B cell (primary cell): Measurements from ENCODE around the gene ASTN2. TPM values are rescaled to one million over a fixed set of nuclear protein-coding genes. Genes with fewer than 3 reads are reported as not detected.

Experiments used
- ATAC-seq: fragments of 200-7000 bp; cut with Tn5 transposase; one replicate; pipeline ENCODE4 v1.10.0; 2021; ENCODE audit warnings: low read depth, mild to moderate bottlenecking, moderate number of reproducible peaks, moderate library complexity
- CTCF ChIA-PET: fragments of 350-600 bp; sonication (Branson Sonifier 250); formaldehyde crosslinking; loops from one replicate; lab custom pipeline; 2021; ENCODE audit warnings: antibody characterized with exemption, inconsistent platforms; lab: Charles Lee
- POLR2A ChIA-PET: fragments of 350-600 bp; sonication (Branson Sonifier 250); formaldehyde crosslinking; loops from one replicate; lab custom pipeline; 2021; ENCODE audit warnings: antibody characterized with exemption; lab: Charles Lee
- DNase-seq: peaks from one replicate; pipeline ENCODE4 v3.0.0; 2013
- H2AFZ ChIP-seq: 2 replicates; pipeline ENCODE4 v1.6.1; 2012; ENCODE audit warnings: mild to moderate bottlenecking, low read depth, low read length; ENCODE audit not compliant: insufficient read depth, poor library complexity, severe bottlenecking
- H3K27ac ChIP-seq, 2 donors: 1 replicate in 1 of 2; 2 replicates in 1 of 2; pipeline ENCODE4 v1.5.1; 2012 to 2013; ENCODE audit warnings: low read length in 2 of 2, mild to moderate bottlenecking in 2 of 2, moderate library complexity in 1 of 2
- H3K27me3 ChIP-seq, 4 experiments: fragments of 200-600 bp in 1 of 4; sonication (generic) in 1 of 4; replicated peaks in 1 of 4; 1 replicate in 2 of 4; 2 replicates in 2 of 4; pipeline versions ENCODE4 v1.6.1 to v1.7.0; 2013 to 2016; ENCODE audit warnings: low read length in 3 of 4, mild to moderate bottlenecking in 2 of 4, mixed read lengths in 1 of 4, moderate library complexity in 1 of 4; ENCODE audit not compliant: insufficient read depth in 4 of 4, control insufficient read depth in 3 of 4; ENCODE audit errors: control extremely low read depth in 1 of 4
- H3K36me3 ChIP-seq, 2 experiments: replicated peaks in 1 of 2; 1 replicate in 1 of 2; 2 replicates in 1 of 2; pipeline versions ENCODE4 v1.6.1 to v1.7.1; 2013; ENCODE audit warnings: low read length in 1 of 2; ENCODE audit not compliant: insufficient read depth in 2 of 2, control insufficient read depth in 1 of 2; ENCODE audit errors: control extremely low read depth in 1 of 2, extremely low read depth in 1 of 2
- H3K4me1 ChIP-seq, 2 donors: fragments of 200-600 bp in 1 of 2; sonication (generic) in 1 of 2; 1 replicate in 1 of 2; 2 replicates in 1 of 2; pipeline versions ENCODE4 v1.5.1 to v1.6.1; 2013 to 2017; ENCODE audit warnings: low read length in 2 of 2; ENCODE audit not compliant: control insufficient read depth in 2 of 2, insufficient read depth in 2 of 2
- H3K4me2 ChIP-seq: replicated peaks from 2 replicates; pipeline ENCODE3; 2012; ENCODE audit warnings: mild to moderate bottlenecking, low read depth, low read length; ENCODE audit not compliant: poor library complexity, severe bottlenecking
- H3K4me3 ChIP-seq, 5 experiments: fragments of 200-600 bp in 1 of 5; sonication (generic) in 1 of 5; 1 replicate in 3 of 5; 2 replicates in 2 of 5; pipeline versions ENCODE4 v1.5.1 to v1.7.0; 2011 to 2016; ENCODE audit warnings: low read length in 4 of 5, mild to moderate bottlenecking in 4 of 5, low read depth in 2 of 5, control low read depth in 1 of 5, moderate library complexity in 1 of 5; ENCODE audit not compliant: insufficient read depth in 1 of 5; ENCODE audit errors: control extremely low read depth in 1 of 5, extremely low read depth in 1 of 5
- H3K79me2 ChIP-seq: fragments of 200-600 bp; sonication (generic); one replicate; pipeline ENCODE4 v1.6.0; 2016; ENCODE audit warnings: low read length; ENCODE audit not compliant: control insufficient read depth, insufficient read depth
- H3K9ac ChIP-seq: fragments of 200-600 bp; sonication (generic); 2 replicates; pipeline ENCODE4 v1.6.1; 2017; ENCODE audit warnings: mild to moderate bottlenecking, low read length, moderate library complexity
- H3K9me3 ChIP-seq, 3 donors: one replicate each; pipeline versions ENCODE4 v1.6.1 to v1.7.1; 2013; ENCODE audit warnings: low read length in 2 of 3; ENCODE audit not compliant: control insufficient read depth in 2 of 3, insufficient read depth in 1 of 3; ENCODE audit errors: control extremely low read depth in 1 of 3
- H4K20me1 ChIP-seq: 2 replicates; pipeline ENCODE4 v1.6.0; 2012; ENCODE audit warnings: mild to moderate bottlenecking, low read length; ENCODE audit not compliant: insufficient read depth, control insufficient read depth, poor library complexity, severe bottlenecking
- H3K27ac Mint-ChIP-seq: one replicate; pipeline ENCODE4 v1.8.0; 2021; ENCODE audit warnings: mixed read lengths
- H3K27me3 Mint-ChIP-seq: one replicate; pipeline ENCODE4 v1.8.0; 2021; ENCODE audit warnings: mixed read lengths
- H3K4me1 Mint-ChIP-seq: one replicate; pipeline ENCODE4 v1.8.0; 2021; ENCODE audit warnings: mixed read lengths
- H3K4me3 Mint-ChIP-seq: one replicate; pipeline ENCODE4 v1.8.0; 2021; ENCODE audit warnings: mixed read lengths
- H3K9me3 Mint-ChIP-seq: one replicate; pipeline ENCODE4 v1.8.0; 2022; ENCODE audit warnings: mixed read lengths; ENCODE audit not compliant: insufficient read depth
- CTCF ChIP-seq: fragments of 200-600 bp; IDR thresholded peaks from one replicate; pipeline ENCODE4 v1.8.0; 2022; ENCODE audit warnings: antibody characterized with exemption, mild to moderate bottlenecking
- EZH2 ChIP-seq: IDR thresholded peaks from 2 replicates; pipeline ENCODE4 v1.6.1; 2012; ENCODE audit warnings: borderline replicate concordance, low read depth, mild to moderate bottlenecking, moderate library complexity, low read length; ENCODE audit not compliant: insufficient read depth, poor library complexity, severe bottlenecking
- WGBS: methylation state at CpG from one replicate; pipeline ENCODE4 v1.1.5; 2013; ENCODE audit warnings: missing lambda C conversion rate; ENCODE audit not compliant: insufficient coverage; 5-methylcytosine and 5-hydroxymethylcytosine counted together
- intact Hi-C: fragments of 100-400 bp; cut with micrococcal nuclease; formaldehyde crosslinking; loops from one replicate; pipeline ENCODE4 v1.10.0; 2022
- polyA plus RNA-seq: library from polyadenylated mRNA; depleted of rRNA; stranded (reverse); fragments of >200 nt; gene quantifications from 2 replicates; pipeline ENCODE4 v1.2.3, GENCODE V29; 2012
- total RNA-seq, 2 donors: library from RNA; stranded (reverse); fragments of 120-200 nt in 1 of 2; gene quantifications; 1 replicate in 1 of 2; 2 replicates in 1 of 2; pipeline versions ENCODE4 v1.2.3 to v1.2.4, GENCODE V29; 2013 to 2022

The ASTN2 gene
- total and polyA plus RNA-seq, 2 donors (not counting 1 experiment from before 2014, with no cell fraction given): 1.2 to 3.6 TPM

DNA sequence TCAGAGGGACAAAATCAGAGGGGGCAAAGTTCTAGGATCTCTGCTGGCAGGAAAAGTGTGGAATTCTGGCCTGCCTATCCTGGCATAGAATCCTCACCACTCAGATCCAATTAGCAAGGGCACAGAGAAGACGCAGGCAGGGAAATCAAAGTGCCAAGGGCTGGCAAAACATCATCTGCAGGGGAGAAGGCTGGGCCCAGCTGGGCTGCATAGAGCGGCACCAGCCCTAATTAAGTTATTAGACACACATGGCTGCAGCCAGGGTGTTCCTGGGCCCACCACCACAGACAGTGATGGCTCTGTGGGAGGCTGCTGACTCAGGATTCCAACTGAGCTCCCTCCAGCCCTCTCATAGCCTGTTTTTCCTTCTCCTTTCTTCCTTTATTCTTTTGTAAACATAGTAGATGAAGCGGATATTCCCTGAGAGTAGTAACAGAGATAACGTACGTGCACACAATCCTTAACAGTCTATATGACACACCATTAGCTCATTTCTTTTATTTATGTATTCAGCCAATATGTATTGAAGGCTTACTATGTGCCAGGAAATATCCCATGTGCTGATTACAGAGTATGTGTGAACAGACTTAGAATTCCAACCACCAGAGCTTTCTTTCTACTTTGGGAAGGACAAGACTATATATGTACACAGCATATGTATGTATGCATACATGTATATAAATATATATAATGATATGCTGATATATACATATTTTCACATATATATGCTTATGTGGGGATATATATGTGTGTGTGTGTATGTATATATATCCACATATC is 236.1 kb downstream of the ASTN2 start:
- H3K4me1 Mint-ChIP-seq: no peaks in the 10 kb centered on the region
- 100% methylated on average over 1 of the region's 5 CpGs for WGBS
- H3K9me3 Mint-ChIP-seq: peaks cover 6% of the 10 kb centered on the region
- Histone ChIP-seq H3K36me3 (no peaks in the 10 kb centered on the region), H3K9me3 (peaks cover 0 to 9% (median 0%) of the 10 kb centered on the region in 3 donors), H3K4me1 (no peaks in the 10 kb centered on the region), H3K4me2 (no peak overlapping the region), H3K27ac (no peak overlapping the region), H3K4me3 (no peak overlapping the region), H3K79me2 (no peaks in the 10 kb centered on the region), H4K20me1 (no peaks in the 10 kb centered on the region), H3K27me3 (no peaks in the 10 kb centered on the region), H2AFZ (no peak overlapping the region), H3K9ac (no peak overlapping the region)
- no peak overlapping the region for H3K27ac Mint-ChIP-seq
- TF ChIP-seq CTCF (no peak), EZH2 (no peak)
- DNase-seq (no peak), ATAC-seq (no peak)
- ChIA-PET CTCF (no interaction called here), POLR2A (no interaction called here)
- no peak overlapping the region for H3K4me3 Mint-ChIP-seq
- intact Hi-C loops: no loop called here
- H3K27me3 Mint-ChIP-seq: no peaks in the 10 kb centered on the region

DNA sequence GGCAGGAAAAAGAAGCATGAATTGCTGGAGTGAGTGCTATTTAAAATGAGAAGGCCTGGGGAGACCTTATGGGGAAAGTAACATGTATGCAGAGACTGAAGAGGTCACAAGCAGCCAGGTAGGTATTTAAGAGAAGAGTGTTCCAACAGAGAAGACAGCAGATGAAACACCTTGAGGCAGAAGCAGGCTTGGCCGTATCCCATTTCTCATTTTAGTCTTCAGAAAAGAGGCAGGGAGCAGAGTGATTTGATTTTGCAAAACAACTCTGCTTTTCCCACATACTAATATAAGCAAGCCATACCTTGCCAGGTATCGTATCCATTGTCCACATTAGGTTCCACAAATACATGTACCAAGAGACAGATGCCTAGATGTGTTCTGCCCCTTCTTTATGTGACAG is 244.3 kb downstream of the ASTN2 start:
- Histone ChIP-seq H3K9ac (no peak overlapping the region), H3K79me2 (no peaks in the 10 kb centered on the region), H3K4me1 (no peaks in the 10 kb centered on the region), H3K36me3 (no peaks in the 10 kb centered on the region), H4K20me1 (no peaks in the 10 kb centered on the region), H3K9me3 (no peaks in the 10 kb centered on the region), H3K27ac (no peak overlapping the region), H3K4me2 (no peak overlapping the region), H3K27me3 (no peaks in the 10 kb centered on the region), H3K4me3 (no peak overlapping the region), H2AFZ (no peak overlapping the region)
- Mint-ChIP-seq H3K27me3 (no peaks in the 10 kb centered on the region), H3K4me1 (no peaks in the 10 kb centered on the region), H3K4me3 (no peak overlapping the region), H3K27ac (no peak overlapping the region), H3K9me3 (no peaks in the 10 kb centered on the region)
- 84% methylated on average over 2 of the region's 2 CpGs for WGBS
- DNase-seq (no peak), ATAC-seq (no peak)
- no peak for TF ChIP-seq EZH2
- TF ChIP-seq CTCF: no peak
- ChIA-PET POLR2A (no interaction called here), CTCF (no interaction called here)
- intact Hi-C loops: no loop called here
